Measurements from ENCODE around the gene SGIP1.

- TF ChIP-seq CTCF (IDR thresholded peaks at IDR 0.05) (no peak), POLR2A (IDR thresholded peaks at IDR 0.05) (no peak)
These were observed 15.1 kb downstream of the SGIP1 start for GRCh38 chr1:66549017-66549416.
